PFSK-1 (cell line): ENCODE data around the gene MCOLN1.

Experiments
- FOXP2 ChIP-seq: optimal IDR thresholded peaks from 2 replicates; pipeline ENCODE3; 2011; ENCODE audit warnings: borderline replicate concordance, control low read depth, inconsistent platforms; ENCODE audit not compliant: insufficient read depth; ENCODE audit errors: extremely low read length, extremely low read depth
- POLR2AphosphoS5 ChIP-seq: IDR thresholded peaks from 2 replicates; pipeline ENCODE4 v1.6.1; 2012; ENCODE audit warnings: low read depth, mild to moderate bottlenecking, control low read depth, low read length, moderate library complexity
- SIN3A ChIP-seq: IDR thresholded peaks from 2 replicates; pipeline ENCODE4 v1.6.1; 2012; ENCODE audit warnings: mild to moderate bottlenecking, low read length, moderate library complexity, borderline replicate concordance; ENCODE audit not compliant: insufficient read depth
- TAF1 ChIP-seq: IDR thresholded peaks from 2 replicates; pipeline ENCODE4 v1.6.1; 2012; ENCODE audit warnings: low read length, control low read depth, borderline replicate concordance; ENCODE audit not compliant: insufficient read depth
- TF ChIP-seq, protein P1 (sequence below), 2 experiments: IDR thresholded peaks; 2 replicates each; pipeline versions ENCODE4 v1.6.1 to v1.8.0; 2011 to 2012; ENCODE audit warnings: low read depth in 2 of 2, low read length in 2 of 2, control low read depth in 1 of 2, inconsistent platforms in 1 of 2, mild to moderate bottlenecking in 1 of 2, moderate library complexity in 1 of 2; ENCODE audit not compliant: insufficient read depth in 1 of 2

DNA sequence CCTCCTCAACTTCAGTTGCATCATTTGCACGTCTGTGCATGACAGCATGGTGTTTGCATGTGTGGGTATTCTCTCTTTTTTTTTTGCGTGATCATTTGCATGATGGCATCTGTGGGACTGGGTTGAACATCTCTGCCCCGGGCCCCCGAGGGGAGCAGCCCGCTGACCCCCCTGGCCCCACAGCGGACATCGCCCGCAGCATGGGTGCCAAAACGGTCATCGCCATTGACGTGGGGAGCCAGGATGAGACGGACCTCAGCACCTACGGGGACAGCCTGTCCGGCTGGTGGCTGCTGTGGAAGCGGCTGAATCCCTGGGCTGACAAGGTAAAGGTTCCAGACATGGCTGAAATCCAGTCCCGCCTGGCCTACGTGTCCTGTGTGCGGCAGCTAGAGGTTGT, 36.2 kb downstream of the MCOLN1 start:
- TF ChIP-seq TAF1 (no peak), POLR2AphosphoS5 (no peak), SIN3A (no peak), FOXP2 (no peak)
- TF ChIP-seq, protein P1, sequence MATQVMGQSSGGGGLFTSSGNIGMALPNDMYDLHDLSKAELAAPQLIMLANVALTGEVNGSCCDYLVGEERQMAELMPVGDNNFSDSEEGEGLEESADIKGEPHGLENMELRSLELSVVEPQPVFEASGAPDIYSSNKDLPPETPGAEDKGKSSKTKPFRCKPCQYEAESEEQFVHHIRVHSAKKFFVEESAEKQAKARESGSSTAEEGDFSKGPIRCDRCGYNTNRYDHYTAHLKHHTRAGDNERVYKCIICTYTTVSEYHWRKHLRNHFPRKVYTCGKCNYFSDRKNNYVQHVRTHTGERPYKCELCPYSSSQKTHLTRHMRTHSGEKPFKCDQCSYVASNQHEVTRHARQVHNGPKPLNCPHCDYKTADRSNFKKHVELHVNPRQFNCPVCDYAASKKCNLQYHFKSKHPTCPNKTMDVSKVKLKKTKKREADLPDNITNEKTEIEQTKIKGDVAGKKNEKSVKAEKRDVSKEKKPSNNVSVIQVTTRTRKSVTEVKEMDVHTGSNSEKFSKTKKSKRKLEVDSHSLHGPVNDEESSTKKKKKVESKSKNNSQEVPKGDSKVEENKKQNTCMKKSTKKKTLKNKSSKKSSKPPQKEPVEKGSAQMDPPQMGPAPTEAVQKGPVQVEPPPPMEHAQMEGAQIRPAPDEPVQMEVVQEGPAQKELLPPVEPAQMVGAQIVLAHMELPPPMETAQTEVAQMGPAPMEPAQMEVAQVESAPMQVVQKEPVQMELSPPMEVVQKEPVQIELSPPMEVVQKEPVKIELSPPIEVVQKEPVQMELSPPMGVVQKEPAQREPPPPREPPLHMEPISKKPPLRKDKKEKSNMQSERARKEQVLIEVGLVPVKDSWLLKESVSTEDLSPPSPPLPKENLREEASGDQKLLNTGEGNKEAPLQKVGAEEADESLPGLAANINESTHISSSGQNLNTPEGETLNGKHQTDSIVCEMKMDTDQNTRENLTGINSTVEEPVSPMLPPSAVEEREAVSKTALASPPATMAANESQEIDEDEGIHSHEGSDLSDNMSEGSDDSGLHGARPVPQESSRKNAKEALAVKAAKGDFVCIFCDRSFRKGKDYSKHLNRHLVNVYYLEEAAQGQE (IDR thresholded peaks at IDR 0.05; ENCODE audit: insufficient read depth in 1 of 2, low read depth in 2 of 2, low read length in 2 of 2): no peak
